Thyroid gland (tissue), 4 donors: ENCODE results near the gene SNRK. TPM values are rescaled to one million over a fixed set of nuclear protein-coding genes. Genes with fewer than 3 reads are reported as not detected.

Experiments
- DNase-seq, 2 donors: peaks; one replicate each; pipeline ENCODE4 v3.0.0-alpha.2; 2019
- H3K27ac ChIP-seq, 3 donors: fragments of 200-600 bp; sonication (generic); 1 replicate in 2 of 3; 2 replicates in 1 of 3; pipeline ENCODE4 v1.5.1; 2016 to 2019; ENCODE audit warnings: mild to moderate bottlenecking in 1 of 3, moderate library complexity in 1 of 3
- H3K27me3 ChIP-seq: fragments of 200-600 bp; sonication (generic); one replicate; pipeline ENCODE4 v1.5.1; 2019
- H3K36me3 ChIP-seq, 2 donors: fragments of 200-600 bp; sonication (generic); one replicate each; pipeline ENCODE4 v1.5.1; 2016 to 2019
- H3K4me1 ChIP-seq, 2 donors: fragments of 200-600 bp; sonication (generic); one replicate each; pipeline ENCODE4 v1.5.1; 2017 to 2019
- H3K4me3 ChIP-seq, 3 donors: fragments of 200-600 bp; sonication (generic); replicated peaks in 1 of 3; 1 replicate in 2 of 3; 2 replicates in 1 of 3; pipeline ENCODE4 v1.5.1; 2016; ENCODE audit warnings: mild to moderate bottlenecking in 1 of 3
- H3K9me3 ChIP-seq: fragments of 200-600 bp; sonication (generic); one replicate; pipeline ENCODE4 v1.5.1; 2017
- CTCF ChIP-seq, 6 experiments: fragments of 200-600 bp in 3 of 6; fragments of 450-650 bp in 3 of 6; sonication (generic) in 3 of 6; IDR thresholded peaks; one replicate each; pipeline ENCODE4 v1.5.1; 2016 to 2019; ENCODE audit warnings: antibody characterized with exemption in 6 of 6, mild to moderate bottlenecking in 2 of 6, inconsistent platforms in 1 of 6, moderate library complexity in 1 of 6
- POLR2A ChIP-seq, 2 donors: fragments of 450-650 bp; IDR thresholded peaks; one replicate each; pipeline ENCODE4 v1.6.1; 2017; ENCODE audit warnings: antibody characterized with exemption in 2 of 2, mild to moderate bottlenecking in 2 of 2, moderate library complexity in 1 of 2
- WGBS, 2 donors: methylation state at CpG; one replicate each; pipeline ENCODE4 v1.1.5; 2017; 5-methylcytosine and 5-hydroxymethylcytosine counted together
- intact Hi-C: fragments of 100-400 bp; cut with DNase I; formaldehyde crosslinking; loops from one replicate; pipeline ENCODE4 v1.15.1; 2023
- total RNA-seq, 4 donors: library from RNA; depleted of rRNA; stranded (reverse); fragments of >200 nt; gene quantifications; one replicate each; pipeline ENCODE4 v1.2.3, GENCODE V29; 2016

The SNRK gene
- total RNA-seq, 4 donors from 2014 or later = 44.2 to 90.5 (median 65.0) TPM

DNA sequence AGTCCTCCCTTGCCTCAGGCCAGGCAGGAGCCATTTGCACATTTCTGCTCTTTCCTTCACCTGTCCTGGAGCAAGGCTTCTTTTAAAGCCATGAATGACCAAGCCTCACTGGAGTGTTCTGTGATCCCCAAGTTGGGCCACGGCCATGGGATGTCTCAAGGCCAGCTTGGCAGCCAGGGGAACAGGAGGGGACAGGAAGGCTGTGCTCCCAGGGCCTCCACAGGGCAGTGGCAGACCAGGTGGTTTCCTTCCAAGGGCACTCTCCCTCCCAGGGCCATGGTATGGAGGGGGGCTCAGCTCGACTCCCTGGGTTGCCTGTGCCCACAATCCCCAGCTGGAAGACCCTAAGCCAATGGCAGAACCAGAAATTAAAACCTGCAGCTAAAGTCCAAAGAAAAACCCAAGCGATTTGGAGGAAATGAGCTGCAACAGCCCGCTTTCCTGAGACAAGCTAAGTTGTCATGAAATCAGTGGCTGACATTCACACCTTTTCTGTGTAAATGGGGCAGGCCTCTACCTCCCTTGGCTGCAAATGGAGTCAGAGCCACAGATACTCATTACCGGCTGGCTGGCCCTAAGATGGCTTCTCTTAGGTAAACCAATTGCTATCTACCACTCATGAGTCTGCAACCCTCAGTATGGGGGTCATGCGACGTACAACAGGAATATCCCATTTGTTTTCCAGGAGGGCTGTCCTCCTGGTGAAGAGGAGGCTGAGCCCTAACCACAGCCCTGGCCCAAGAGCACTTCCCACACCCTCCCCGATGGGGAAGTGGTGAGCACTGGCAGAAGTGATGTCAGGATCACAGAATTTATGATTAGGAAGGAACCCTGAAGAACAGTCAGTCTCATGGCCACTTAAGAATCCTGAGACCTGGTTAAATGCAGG is 83.3 kb downstream of the SNRK start:
- no peak for TF ChIP-seq CTCF (IDR thresholded peaks at IDR 0.05)
- TF ChIP-seq POLR2A (IDR thresholded peaks at IDR 0.05) = no peak
- 91 to 97% methylated on average over 8 of the region's 8 CpGs for WGBS, 2 donors
- H3K9me3 ChIP-seq = no peaks in the 10 kb centered on the region
- H3K27ac ChIP-seq = no peak overlapping the region
- no peak for DNase-seq
- no peaks in the 10 kb centered on the region for H3K27me3 ChIP-seq
- no peak overlapping the region for H3K4me3 ChIP-seq
- H3K4me1 ChIP-seq = no peaks in the 10 kb centered on the region
- intact Hi-C loops = no loop called here
- no peaks in the 10 kb centered on the region for H3K36me3 ChIP-seq

DNA sequence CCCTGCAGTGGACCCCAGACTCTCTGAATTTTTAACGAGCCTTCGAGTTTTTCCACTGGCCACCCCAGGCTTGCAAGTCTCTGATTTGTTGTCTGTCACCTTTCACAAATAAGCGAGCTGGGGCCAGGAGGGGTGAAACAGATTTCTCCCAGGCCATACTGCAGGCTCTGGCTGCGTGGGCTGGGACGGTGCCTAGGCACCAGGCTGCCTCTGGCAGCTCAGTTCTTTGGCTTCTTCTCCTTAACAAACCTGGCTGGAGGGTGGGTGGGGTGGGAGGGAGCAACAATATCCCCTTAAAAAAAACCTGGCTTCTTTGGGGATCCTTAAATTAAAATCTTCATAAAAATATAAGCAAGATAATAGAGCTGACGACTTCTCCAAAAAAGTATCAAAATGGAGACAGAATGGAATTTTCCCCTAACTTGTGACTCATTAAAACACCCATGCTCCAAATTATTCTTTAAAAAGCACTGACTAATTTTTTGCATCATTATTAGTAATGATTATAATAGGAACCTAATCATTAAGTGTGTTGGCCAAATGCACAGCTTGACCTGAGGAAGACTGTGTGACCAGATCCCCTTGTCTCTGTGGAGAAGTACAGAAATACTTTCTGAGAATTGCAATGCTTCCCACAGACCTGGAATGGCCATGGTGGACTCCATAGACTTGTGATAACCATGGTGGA is 84.1 kb downstream of the SNRK start:
- 75 to 89% methylated on average over 5 to 6 of the region's 6 CpGs for WGBS, 2 donors
- Histone ChIP-seq H3K4me3 (no peak overlapping the region), H3K27ac (no peak overlapping the region), H3K9me3 (no peaks in the 10 kb centered on the region), H3K27me3 (no peaks in the 10 kb centered on the region), H3K4me1 (no peaks in the 10 kb centered on the region), H3K36me3 (no peaks in the 10 kb centered on the region)
- intact Hi-C loops = no loop called here
- no peak for DNase-seq
- TF ChIP-seq POLR2A (IDR thresholded peaks at IDR 0.05) (no peak), CTCF (IDR thresholded peaks at IDR 0.05) (no peak)

DNA sequence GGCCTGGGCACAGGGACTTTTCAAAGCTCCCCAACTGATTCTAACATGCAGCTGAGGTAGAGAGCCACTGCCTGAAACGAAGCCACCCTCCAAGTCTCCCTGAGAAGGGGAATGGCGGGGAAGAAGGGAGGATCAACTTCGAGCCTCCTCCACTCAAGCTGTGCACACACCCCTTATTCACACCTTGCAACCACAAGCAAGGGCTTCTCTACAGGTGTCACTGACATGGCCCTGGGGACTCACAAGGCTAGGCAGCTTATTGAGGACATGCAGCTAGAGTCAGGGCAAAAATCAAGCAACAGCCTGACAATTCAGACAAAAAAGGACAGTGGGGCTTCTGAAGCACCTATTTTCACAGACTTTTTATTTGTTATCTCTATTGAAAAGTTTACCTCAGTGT is 85.2 kb downstream of the SNRK start:
- intact Hi-C loops = no loop called here
- TF ChIP-seq POLR2A (IDR thresholded peaks at IDR 0.05) (no peak), CTCF (IDR thresholded peaks at IDR 0.05) (no peak)
- H3K27me3 ChIP-seq = no peaks in the 10 kb centered on the region
- no peak overlapping the region for H3K27ac ChIP-seq
- no peaks in the 10 kb centered on the region for H3K4me1 ChIP-seq
- H3K9me3 ChIP-seq = no peaks in the 10 kb centered on the region
- 93 to 95% methylated on average over 3 of the region's 3 CpGs for WGBS, 2 donors
- DNase-seq = no peak
- H3K4me3 ChIP-seq = no peak overlapping the region
- H3K36me3 ChIP-seq = no peaks in the 10 kb centered on the region

- intact Hi-C loops = no loop called here
- 96 to 98% methylated on average over 10 of the region's 10 CpGs for WGBS, 2 donors
- no peaks in the 10 kb centered on the region for H3K9me3 ChIP-seq
- H3K27me3 ChIP-seq = no peaks in the 10 kb centered on the region
- TF ChIP-seq CTCF (IDR thresholded peaks at IDR 0.05) (no peak), POLR2A (IDR thresholded peaks at IDR 0.05) (no peak)
- no peak overlapping the region for H3K27ac ChIP-seq
- H3K36me3 ChIP-seq = no peaks in the 10 kb centered on the region
- H3K4me1 ChIP-seq = no peaks in the 10 kb centered on the region
- DNase-seq = no peak
- no peak overlapping the region for H3K4me3 ChIP-seq
Measured at GRCh38 chr3:43372007-43372740, 85.8 kb downstream of the SNRK start.
